IPS-18c (cell line): Measurements from ENCODE around the gene RAD51AP2.
"Not testable (repeated sequence)": the region's sequence is repeated elsewhere in the genome, so short reads cannot be mapped to it uniquely, and the experiment has no call there.

Experiments used
- H3K4me3 ChIP-seq: 2 replicates; pipeline ENCODE4 v1.7.0; 2013; ENCODE audit warnings: low read depth, mild to moderate bottlenecking, low read length, moderate library complexity; ENCODE audit not compliant: insufficient read depth
- H3K9me3 ChIP-seq: one replicate; pipeline ENCODE4 v1.6.1; 2013; ENCODE audit warnings: mild to moderate bottlenecking, low read length, moderate library complexity; ENCODE audit not compliant: control insufficient read depth, insufficient read depth

Gene RAD51AP2

GRCh38 chr2:17490165-17490564 is 28.1 kb downstream of the RAD51AP2 start:
- not testable (repeated sequence) for H3K4me3 ChIP-seq, H3K9me3 ChIP-seq

GRCh38 chr2:17488610-17489009 is 29.6 kb downstream of the RAD51AP2 start:
- not testable (repeated sequence) for H3K4me3 ChIP-seq, H3K9me3 ChIP-seq

- no peak overlapping the region for H3K4me3 ChIP-seq
- H3K9me3 ChIP-seq = no peaks in the 10 kb centered on the region
Observed at GRCh38 chr2:17483496-17483895, 34.7 kb downstream of the RAD51AP2 start.

- Histone ChIP-seq H3K9me3 (no peaks in the 10 kb centered on the region), H3K4me3 (no peak overlapping the region)
Observed at GRCh38 chr2:17482651-17483050, 35.6 kb downstream of the RAD51AP2 start.

DNA sequence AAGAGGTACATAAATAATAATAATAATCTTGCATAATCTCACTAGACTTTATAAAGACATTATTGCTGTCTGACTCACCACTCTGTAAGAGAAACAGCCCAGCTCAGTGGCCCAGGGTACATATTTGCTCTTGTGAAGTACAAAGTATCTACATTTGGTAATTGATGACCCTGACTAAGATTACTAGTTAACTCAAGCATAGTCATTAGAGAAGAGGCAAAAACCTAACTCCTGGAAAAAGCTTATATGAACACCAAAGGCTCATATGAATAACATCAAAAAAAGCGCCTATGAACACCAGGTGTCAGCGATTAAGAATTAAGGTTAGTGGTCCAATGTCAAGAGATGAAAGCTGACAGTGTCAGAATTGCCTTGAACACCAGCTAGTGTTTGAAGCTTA is 38.4 kb downstream of the RAD51AP2 start:
- Histone ChIP-seq H3K9me3 (no peaks in the 10 kb centered on the region), H3K4me3 (no peak overlapping the region)

- no peak overlapping the region for H3K4me3 ChIP-seq
- no peaks in the 10 kb centered on the region for H3K9me3 ChIP-seq
Observed at GRCh38 chr2:17476830-17477229, 41.4 kb downstream of the RAD51AP2 start.

- no peak overlapping the region for H3K4me3 ChIP-seq
- H3K9me3 ChIP-seq = no peaks in the 10 kb centered on the region
Observed at GRCh38 chr2:17476064-17476463, 42.2 kb downstream of the RAD51AP2 start.

- no peaks in the 10 kb centered on the region for H3K9me3 ChIP-seq
- H3K4me3 ChIP-seq = no peak overlapping the region
Observed at GRCh38 chr2:17475286-17475685, 43.0 kb downstream of the RAD51AP2 start.

GRCh38 chr2:17471979-17472378 is 46.3 kb downstream of the RAD51AP2 start:
- Histone ChIP-seq H3K9me3 (no peaks in the 10 kb centered on the region), H3K4me3 (no peak overlapping the region)

DNA sequence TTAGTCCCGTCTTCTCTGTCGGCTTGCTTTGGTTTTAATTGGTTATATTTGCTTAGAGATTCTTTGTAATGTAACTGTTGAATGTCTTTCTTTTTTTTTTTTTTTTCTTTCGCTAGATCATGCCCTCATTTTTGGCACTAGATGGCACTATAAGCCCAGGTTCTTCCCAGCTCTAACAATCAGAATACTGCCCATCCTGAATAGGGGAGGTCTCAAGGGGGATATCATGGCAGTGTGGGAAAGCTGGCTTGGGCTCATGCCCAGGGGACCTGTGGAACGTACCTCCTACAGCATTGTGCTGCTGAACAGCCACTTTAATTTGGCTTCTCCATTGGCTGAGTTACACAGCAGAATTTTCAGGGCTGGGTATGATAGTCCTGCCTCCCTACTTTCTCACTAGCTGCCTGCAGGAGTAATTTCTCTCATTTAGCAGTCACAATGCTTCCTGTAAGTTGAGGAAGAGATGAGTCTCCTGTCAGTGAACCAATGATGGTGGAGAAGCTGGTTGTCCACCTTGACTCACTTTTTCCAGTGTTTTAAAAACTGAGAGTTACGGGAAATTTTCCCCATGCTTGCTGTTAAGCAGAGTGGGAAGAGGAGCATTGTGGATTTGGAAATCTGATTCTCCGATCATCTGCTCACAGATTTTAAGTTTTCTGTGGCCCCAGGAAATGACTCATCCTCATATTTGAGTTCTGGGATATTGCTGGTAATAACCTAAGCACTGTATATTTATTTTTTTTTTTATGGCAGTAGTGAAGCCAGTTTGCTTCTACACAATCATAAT is 47.2 kb downstream of the RAD51AP2 start:
- Histone ChIP-seq H3K4me3 (no peak overlapping the region), H3K9me3 (peaks cover 2% of the 10 kb centered on the region)

DNA sequence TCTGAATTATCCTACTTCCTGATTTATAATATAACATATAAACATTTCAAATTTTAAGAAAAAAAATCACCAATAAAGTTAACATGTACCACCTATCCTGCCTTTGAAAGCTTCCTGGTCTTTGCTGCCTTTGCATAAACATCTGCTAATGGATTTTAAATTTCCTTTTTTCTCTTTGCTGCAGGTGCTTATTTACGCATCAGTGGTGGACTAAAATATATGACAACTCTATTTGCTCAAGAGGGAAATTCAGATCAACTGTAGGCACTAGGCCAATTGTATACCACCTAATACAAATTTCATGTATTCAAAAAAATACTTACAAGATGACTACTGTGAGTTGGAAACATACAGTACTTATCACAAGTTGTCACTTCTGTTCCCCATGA is 57.2 kb downstream of the RAD51AP2 start:
- Histone ChIP-seq H3K9me3 (no peaks in the 10 kb centered on the region), H3K4me3 (no peak overlapping the region)
